Measurements from ENCODE around the gene POU3F2.

The POU3F2 gene

DNA sequence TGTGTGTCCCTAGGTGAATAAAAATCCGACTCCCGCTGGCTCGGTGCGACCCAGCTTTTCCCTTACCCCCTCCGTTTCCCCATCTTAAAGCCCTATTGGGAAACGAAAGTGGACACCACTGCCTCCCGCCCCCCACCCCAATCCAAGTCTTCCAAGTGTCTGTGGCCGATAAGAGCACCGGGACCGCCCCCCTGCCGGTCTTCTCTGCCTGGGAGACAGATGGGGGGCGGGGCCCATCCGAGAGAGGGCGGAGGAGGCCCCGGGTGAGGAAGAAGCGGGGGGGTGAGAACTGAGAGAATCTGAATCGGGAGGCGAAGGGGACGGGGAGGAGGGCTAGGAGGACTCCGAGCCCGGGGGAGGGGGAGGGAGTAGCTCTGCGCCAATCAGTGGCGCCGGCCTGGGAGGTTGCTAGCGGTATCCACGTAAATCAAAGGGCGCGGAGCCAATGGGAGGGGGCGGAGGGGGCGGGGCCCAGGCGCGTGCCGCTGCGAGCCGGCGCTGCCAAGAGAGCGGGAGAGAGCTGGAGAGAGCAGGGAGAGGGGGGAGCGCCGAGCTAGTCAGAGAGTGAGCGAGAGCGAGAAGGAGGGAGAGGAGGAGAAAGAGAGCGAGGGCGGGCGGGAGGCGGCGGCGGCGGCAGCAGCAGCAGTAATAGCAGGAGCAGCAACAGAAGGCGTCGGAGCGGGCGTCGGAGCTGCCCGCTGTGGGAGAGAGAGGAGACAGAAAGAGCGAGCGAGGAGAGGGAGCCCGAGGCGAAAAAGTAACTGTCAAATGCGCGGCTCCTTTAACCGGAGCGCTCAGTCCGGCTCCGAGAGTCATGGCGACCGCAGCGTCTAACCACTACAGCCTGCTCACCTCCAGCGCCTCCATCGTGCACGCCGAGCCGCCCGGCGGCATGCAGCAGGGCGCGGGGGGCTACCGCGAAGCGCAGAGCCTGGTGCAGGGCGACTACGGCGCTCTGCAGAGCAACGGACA, at the start of gene POU3F2:
TSS of gene POU3F2 (plus strand) at position 515 of the 972 bp plus-strand sequence. CDS start at position 815, 300 bp downstream.
- peak; percentile 91 for DNase-seq

DNA sequence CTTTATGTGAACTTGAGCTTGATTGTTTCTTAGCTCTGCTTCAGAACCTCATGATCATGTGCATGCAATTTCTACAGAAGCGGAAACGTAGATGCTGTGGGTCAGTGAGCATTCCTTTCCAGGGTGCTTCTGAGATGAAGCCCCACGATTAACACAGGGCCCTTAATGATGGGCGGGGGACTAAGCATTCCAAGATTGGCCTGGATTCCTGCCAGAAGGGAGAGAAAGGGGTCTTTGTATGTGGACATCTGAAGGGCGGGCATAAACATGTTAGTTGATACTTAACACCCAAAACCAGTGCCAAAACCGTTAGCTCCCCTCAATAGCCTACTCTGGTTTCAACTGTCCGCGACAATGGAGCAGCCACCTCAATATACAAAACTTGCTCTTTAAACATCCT, 46.9 kb upstream of the POU3F2 start:
- no peak for DNase-seq

GRCh38 chr6:98787961-98788360, 46.4 kb upstream of the POU3F2 start:
- no peak for DNase-seq

DNA sequence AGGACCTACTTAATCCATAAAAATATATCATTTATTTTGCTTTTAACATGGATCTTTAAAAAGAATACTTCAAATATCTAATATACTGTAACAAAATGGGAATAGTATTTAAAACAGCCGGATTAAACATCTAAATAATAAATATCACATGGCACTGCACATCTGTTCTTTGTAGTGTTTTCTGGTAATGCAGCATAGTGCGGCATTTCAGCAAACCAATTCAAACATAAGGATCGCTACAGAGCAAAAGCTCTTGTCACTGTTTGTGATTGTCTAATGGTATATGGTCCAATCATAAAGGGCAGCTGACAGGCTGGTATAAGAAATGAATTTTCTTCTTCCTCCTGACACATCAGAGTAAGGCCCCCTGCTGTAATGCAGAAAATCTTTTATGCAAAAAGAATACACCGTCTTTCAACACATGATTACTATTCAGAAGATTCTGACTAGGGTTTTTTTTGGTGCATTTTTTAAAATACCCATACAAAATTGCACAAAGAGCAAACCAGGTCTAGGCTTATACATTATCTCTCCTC, 40.0 kb upstream of the POU3F2 start:
- no peak for DNase-seq

GRCh38 chr6:98797217-98797994, 37.0 kb upstream of the POU3F2 start:
- DNase-seq, result no peak

DNA sequence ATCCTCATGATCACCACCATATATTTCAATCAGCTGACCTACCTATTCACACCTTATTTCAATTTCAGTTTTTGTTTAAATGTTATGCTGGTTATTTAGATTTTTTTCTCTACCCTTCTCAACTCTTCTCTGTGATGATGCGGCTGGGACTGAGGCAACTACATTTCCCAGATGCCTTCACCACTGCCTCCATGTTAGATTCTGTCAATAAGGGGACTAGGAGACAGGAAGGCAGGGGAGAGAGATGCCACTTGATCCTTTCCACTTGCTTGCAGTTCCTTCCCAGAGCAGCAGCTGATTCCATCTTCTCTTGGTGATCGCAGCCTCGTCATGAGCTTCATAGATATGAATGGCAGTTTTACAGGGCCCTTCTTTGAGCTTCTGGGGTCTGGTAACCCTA, 33.5 kb upstream of the POU3F2 start:
- DNase-seq, result no peak

GRCh38 chr6:98808541-98809210, 25.7 kb upstream of the POU3F2 start:
- DNase-seq, result no peak

DNA sequence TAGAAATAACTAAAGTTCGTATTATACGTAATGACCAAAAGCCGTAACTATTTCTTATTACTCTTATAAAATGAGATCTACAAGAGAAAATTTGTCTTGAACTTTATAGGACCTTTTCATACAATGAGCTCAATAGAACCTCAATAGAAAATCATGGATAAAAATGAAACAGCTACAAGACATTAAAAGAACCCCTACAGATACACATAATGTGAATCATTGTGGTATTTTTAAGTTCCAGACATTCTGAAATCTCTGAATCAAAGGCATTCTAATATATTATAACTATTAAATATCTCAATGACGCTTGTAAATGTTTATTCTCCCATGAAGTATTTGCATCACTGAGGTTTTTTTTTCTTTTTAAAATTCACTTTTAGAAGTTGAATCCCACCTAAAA, 22.2 kb upstream of the POU3F2 start:
- DNase-seq, result no peak

GRCh38 chr6:98816799-98817198, 17.6 kb upstream of the POU3F2 start:
- no peak for DNase-seq

- no peak for DNase-seq
These were observed 12.5 kb upstream of the POU3F2 start for GRCh38 chr6:98821756-98822405.

GRCh38 chr6:98823428-98824161, 10.8 kb upstream of the POU3F2 start:
- DNase-seq, result no peak

GRCh38 chr6:98824162-98824901, 10.0 kb upstream of the POU3F2 start:
- no peak for DNase-seq

DNA sequence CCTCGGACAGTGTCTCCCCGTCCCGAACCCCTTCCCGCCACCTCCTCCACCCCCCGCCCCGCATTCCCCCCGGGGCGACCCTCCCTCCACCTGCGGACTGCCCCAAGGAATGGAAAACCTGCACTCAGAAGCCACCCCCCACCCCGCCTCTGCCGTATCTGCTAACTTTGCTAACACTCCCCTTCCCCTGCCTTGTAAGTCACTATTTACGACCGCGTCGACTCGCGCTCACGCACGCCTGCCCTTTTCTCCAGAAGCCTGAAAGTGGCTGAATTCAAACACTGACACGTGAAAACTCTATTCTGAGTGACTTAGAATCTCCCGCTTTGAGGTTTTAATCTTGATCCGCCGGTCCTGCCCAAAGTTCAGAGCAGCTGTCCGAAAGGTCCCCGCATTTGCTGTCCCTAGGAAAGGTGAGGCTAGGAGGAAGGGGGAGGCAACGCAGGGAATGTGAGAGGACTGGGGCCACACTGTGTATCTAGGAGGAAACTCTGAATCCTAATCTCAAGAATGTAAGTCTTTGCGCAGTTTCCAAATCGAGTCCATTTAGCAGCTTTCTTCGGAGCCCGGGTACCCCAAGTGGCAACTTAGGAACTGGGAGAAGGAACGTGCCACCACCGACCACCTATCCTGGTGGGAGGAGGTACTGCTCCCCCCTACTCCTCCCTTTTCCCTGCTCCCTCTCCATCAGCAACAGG, 9.3 kb upstream of the POU3F2 start:
- no peak for DNase-seq

DNA sequence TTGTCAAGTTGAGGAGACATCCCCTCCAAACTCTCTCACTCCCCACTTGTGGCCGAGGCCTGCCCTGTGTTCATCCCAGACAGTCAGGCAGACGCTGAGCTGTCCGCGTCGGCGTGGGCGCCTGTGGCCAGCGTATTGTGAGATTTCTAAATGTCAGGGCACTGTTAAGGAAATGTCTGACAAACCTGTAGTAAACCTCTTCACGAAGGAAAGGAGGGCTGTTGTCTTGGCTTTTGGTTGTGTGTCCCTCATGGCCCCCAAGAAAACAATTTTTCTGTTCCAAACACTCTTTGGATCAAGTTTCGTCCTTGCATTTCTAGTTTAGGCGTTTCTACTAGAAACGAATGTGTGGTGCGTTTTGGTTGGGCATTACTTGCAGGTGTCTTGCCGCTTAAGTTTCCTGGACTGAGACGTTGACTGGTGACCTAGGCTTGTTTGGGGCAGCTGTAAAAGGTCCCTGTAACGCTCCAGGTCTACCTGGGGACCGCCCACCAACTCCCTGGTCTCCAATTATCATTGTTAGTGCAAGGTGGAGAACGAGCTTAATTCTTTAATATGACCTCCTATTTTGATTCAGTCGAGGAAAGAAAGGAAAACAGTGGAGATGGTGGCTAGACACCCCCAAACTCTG, 8.7 kb upstream of the POU3F2 start:
- no peak for DNase-seq

DNA sequence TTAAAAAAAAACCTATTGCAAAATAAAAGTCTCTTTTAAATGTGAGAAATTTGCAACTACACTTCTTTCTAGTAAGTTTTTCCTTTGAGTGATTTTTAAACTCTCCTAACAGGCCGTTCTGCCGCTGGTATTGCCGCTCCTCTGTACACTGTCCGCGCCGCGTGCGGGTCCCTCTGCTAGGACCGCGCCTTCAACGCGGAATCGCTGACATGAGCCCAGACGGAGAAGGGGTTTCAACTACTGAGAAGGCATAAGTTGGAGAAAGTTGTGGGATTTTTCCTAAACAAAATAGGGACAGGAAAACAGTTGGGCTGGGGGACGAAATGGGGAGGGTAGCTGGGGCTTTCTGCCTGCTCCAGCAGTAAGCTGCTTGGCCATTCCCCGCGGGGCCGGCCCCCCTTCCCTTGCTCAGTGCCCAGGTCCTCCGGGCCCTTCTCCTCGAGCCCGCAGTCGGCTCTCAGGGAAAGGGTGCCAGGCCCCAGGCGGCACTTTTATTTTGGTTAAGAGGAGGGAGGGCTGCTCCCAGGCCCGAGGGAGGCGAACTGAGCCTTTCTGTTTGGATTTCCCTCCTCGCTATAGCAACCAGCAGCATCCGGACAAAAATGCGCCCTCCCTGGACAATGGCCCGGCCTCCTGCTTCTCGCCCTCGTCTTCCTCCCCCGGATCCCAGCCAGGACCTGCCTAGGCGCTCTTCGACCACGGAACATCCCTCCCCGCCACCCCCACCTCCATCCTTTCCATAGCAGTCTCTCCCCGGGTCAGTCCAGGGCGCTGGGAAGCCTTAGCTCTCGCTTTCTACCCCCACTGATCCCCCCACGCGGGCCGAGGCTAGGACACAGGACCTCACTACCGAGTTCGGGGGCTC, 6.8 kb upstream of the POU3F2 start:
- DNase-seq, result peak; percentile 38

- no peak for DNase-seq
These were observed 6.1 kb upstream of the POU3F2 start for GRCh38 chr6:98828211-98828788.

- DNase-seq, result no peak
These were observed 5.4 kb upstream of the POU3F2 start for GRCh38 chr6:98828941-98829411.

- DNase-seq, result no peak
These were observed 4.2 kb upstream of the POU3F2 start for GRCh38 chr6:98830146-98830545.
